ENCODE data around the gene MAGED2.
"Not testable (repeated sequence)": the region's sequence is repeated elsewhere in the genome, so short reads cannot be mapped to it uniquely, and the experiment has no call there.

The MAGED2 gene

GRCh38 chrX:54825716-54826438 lies 18.3 kb downstream of the MAGED2 start:
- no peak for DNase-seq (ENCODE audit: low read depth, low spot score)
- no peak for TF ChIP-seq CTCF (IDR thresholded peaks at IDR 0.05; ENCODE audit: low read depth, low read length)
- H3K4me3 ChIP-seq (ENCODE audit: low read depth, low read length), result no peak overlapping the region
- in situ Hi-C loops (cut with HindIII; ENCODE audit: low sequenced_read_pairs), result no loop called here

GRCh38 chrX:54826598-54826997 lies 19.1 kb downstream of the MAGED2 start:
- DNase-seq (ENCODE audit: low read depth, low spot score), result no peak
- in situ Hi-C loops (cut with HindIII; ENCODE audit: low sequenced_read_pairs), result no loop called here
- no peak for TF ChIP-seq CTCF (IDR thresholded peaks at IDR 0.05; ENCODE audit: low read depth, low read length)
- no peak overlapping the region for H3K4me3 ChIP-seq (ENCODE audit: low read depth, low read length)

- no peak for TF ChIP-seq CTCF (IDR thresholded peaks at IDR 0.05; ENCODE audit: low read depth, low read length)
- in situ Hi-C loops (cut with HindIII; ENCODE audit: low sequenced_read_pairs), result no loop called here
Observed at GRCh38 chrX:54838583-54838982, 31.0 kb downstream of the MAGED2 start.

GRCh38 chrX:54841184-54841874 lies 33.8 kb downstream of the MAGED2 start:
- in situ Hi-C loops (cut with HindIII; ENCODE audit: low sequenced_read_pairs); H3K4me3 ChIP-seq (ENCODE audit: low read depth, low read length); DNase-seq (ENCODE audit: low read depth, low spot score): not testable (repeated sequence)

More at GRCh38 chrX:54838583-54838982, 31.0 kb downstream of the MAGED2 start:
- no peak overlapping the region for H3K4me3 ChIP-seq (ENCODE audit: low read depth, low read length)
- DNase-seq (ENCODE audit: low read depth, low spot score), result no peak

DNA sequence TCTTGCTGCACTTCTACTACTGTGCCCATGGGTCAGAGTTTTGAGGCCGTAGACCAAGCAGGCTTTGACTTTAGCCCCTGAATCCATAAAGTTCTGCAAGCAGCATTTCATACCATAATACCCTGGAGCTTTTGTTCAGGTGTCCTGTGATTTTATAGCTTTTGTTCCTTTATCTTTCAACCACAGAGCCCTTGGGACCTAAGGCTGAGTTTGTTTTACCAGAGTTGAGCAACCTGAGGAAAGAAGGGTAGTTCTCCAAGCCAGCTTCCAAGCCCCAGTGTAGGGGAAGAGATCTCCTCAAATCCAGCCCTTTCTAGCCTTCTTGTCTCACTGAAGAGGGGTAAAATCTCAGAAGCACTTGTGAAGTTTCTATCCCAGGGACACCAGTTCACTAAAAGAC lies 35.1 kb downstream of the MAGED2 start:
- DNase-seq (ENCODE audit: low read depth, low spot score), result no peak
- H3K4me3 ChIP-seq (ENCODE audit: low read depth, low read length), result no peak overlapping the region
- in situ Hi-C loops (cut with HindIII; ENCODE audit: low sequenced_read_pairs), result no loop called here
- TF ChIP-seq CTCF (IDR thresholded peaks at IDR 0.05; ENCODE audit: low read depth, low read length), result no peak

GRCh38 chrX:54843050-54843449 lies 35.5 kb downstream of the MAGED2 start:
- in situ Hi-C loops (cut with HindIII; ENCODE audit: low sequenced_read_pairs), result no loop called here
- H3K4me3 ChIP-seq (ENCODE audit: low read depth, low read length), result no peak overlapping the region
- TF ChIP-seq CTCF (IDR thresholded peaks at IDR 0.05; ENCODE audit: low read depth, low read length), result no peak
- no peak for DNase-seq (ENCODE audit: low read depth, low spot score)

- H3K4me3 ChIP-seq (ENCODE audit: low read depth, low read length); DNase-seq (ENCODE audit: low read depth, low spot score); in situ Hi-C loops (cut with HindIII; ENCODE audit: low sequenced_read_pairs): not testable (repeated sequence)
Observed at GRCh38 chrX:54847700-54848099, 40.2 kb downstream of the MAGED2 start.

Data from astrocyte of the spinal cord (primary cell).